ENCODE data around the gene MIS18BP1.

- TF ChIP-seq TAF1 (IDR thresholded peaks at IDR 0.05; ENCODE audit: borderline replicate concordance, low read depth, low read length) = no peak
- TF ChIP-seq POLR2A (IDR thresholded peaks at IDR 0.05; ENCODE audit: low read depth, low read length) = no peak
- TF ChIP-seq POLR2AphosphoS5 (IDR thresholded peaks at IDR 0.05; ENCODE audit: low read depth, low read length) = no peak
Measured at GRCh38 chr14:45177076-45177475, 75.9 kb downstream of the MIS18BP1 start.

Data from GM12892 (cell line).